Measurements from ENCODE around the gene LMAN1L.

Gene LMAN1L

GRCh38 chr15:74839526-74840395 is 27.1 kb downstream of the LMAN1L start:
- DNase-seq: no peak

- no peak for DNase-seq
Measured at GRCh38 chr15:74840851-74841775, 28.5 kb downstream of the LMAN1L start.

- no peak for DNase-seq
Measured at GRCh38 chr15:74841891-74842373, 29.3 kb downstream of the LMAN1L start.

- peak; percentile 94 for DNase-seq
Measured at GRCh38 chr15:74842581-74843444, 30.2 kb downstream of the LMAN1L start, which contains the start of gene ULK3. TSS of gene ULK3 (minus strand) at chr15:74843156. CDS start at chr15:74843105, 51 bp downstream.

GRCh38 chr15:74843445-74843828 is 30.8 kb downstream of the LMAN1L start:
- no peak for DNase-seq

GRCh38 chr15:74843891-74844299 is 31.3 kb downstream of the LMAN1L start:
- DNase-seq: no peak

GRCh38 chr15:74844319-74845207 is 31.9 kb downstream of the LMAN1L start:
- no peak for DNase-seq

GRCh38 chr15:74845208-74845568 is 32.6 kb downstream of the LMAN1L start:
- peak; percentile 62 for DNase-seq

- DNase-seq: no peak
Measured at GRCh38 chr15:74845581-74845980, 32.9 kb downstream of the LMAN1L start.

- no peak for DNase-seq
Measured at GRCh38 chr15:74847432-74847831, 34.8 kb downstream of the LMAN1L start.

- no peak for DNase-seq
Measured at GRCh38 chr15:74850393-74850792, 37.8 kb downstream of the LMAN1L start.

- DNase-seq: no peak
Measured at GRCh38 chr15:74851960-74852359, 39.3 kb downstream of the LMAN1L start.

- no peak for DNase-seq
Measured at GRCh38 chr15:74854453-74855022, 41.9 kb downstream of the LMAN1L start.

GRCh38 chr15:74855857-74856256 is 43.2 kb downstream of the LMAN1L start:
- DNase-seq: no peak

- DNase-seq: no peak
Measured at GRCh38 chr15:74856537-74856936, 43.9 kb downstream of the LMAN1L start.

- DNase-seq: no peak
Measured at GRCh38 chr15:74857082-74857655, 44.5 kb downstream of the LMAN1L start.

- DNase-seq: no peak
Measured at GRCh38 chr15:74857671-74858368, 45.2 kb downstream of the LMAN1L start.

GRCh38 chr15:74858369-74858740 is 45.7 kb downstream of the LMAN1L start:
- no peak for DNase-seq

- DNase-seq: no peak
Measured at GRCh38 chr15:74863239-74864056, 50.8 kb downstream of the LMAN1L start.
